Right renal pelvis (tissue), 4 donors: ENCODE data around the gene TMEM208. TPM values are rescaled to one million over a fixed set of nuclear protein-coding genes. Genes with fewer than 3 reads are reported as not detected.

Source experiments
- DNase-seq, 4 donors: peaks; one replicate each; pipeline ENCODE4 v3.0.0-alpha.2; 2013; ENCODE audit warnings: low read depth in 4 of 4, low spot score in 3 of 4, missing footprints in 1 of 4
- polyA plus RNA-seq, 4 donors: library from polyadenylated mRNA; unstranded; fragments of 120-200 nt; gene quantifications; one replicate each; pipeline ENCODE4 v1.2.1, GENCODE V29; 2013; ENCODE audit not compliant: insufficient read length in 4 of 4

TMEM208 gene
- polyA plus RNA-seq, 4 donors, result 40.3 to 50.6 (median 41.4) TPM

DNA sequence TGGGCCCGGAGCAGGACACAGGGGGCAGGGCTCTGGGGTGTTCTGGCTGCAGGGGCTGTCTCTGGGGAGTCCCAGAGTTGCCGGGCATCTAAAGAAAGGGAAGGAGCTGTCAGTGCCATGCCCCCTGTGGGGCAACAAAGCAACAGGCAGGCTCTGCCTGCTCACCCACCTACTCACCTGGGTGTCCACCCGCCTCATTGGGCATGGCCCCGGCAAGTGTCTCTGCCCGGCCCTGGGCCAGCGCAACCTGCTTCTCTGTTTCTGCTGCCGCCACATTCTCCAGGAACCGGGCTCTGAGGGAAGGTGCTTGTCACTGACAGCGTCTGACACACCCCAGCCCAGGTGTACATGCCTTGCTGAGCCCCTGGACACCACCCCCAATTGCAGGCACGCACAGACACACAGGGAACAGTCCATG, 7.3 kb downstream of the TMEM208 start:
- no peak for DNase-seq

DNA sequence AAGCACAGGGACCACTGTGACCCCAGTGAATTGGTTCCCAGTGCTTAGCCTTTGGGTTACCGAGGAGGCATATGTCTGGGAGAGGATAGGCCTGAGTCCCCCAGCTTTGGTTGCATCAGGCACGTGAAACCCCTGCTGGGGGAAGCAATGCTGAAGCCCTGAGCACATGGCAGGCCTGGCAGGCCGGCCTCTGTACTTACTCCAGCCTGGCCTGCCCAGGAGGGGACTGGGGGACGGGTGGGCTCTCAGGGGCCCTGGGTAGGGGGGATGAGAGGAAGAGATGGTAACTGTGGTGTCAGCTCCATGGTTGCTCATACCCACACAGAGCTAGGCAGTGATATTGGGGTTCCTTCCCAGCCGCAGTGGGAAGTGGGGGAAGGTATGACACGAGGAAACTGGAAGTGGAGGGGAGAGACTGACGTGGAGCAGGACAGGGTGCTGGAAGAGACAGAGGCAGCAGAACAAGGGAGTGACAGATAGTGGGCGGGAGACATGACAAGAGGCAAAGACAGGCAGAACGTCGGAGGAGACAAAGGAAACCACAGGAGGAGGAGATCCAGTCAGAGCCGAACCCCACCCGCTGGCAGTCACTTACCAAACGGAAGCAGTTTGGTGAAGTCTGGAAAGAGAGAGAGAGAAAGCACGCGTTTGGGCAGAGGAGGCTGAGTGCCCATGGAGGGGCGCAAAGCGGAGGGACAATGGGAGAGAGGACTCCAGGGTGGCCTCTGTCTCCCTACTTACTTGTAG, 9.1 kb downstream of the TMEM208 start:
- no peak for DNase-seq

DNA sequence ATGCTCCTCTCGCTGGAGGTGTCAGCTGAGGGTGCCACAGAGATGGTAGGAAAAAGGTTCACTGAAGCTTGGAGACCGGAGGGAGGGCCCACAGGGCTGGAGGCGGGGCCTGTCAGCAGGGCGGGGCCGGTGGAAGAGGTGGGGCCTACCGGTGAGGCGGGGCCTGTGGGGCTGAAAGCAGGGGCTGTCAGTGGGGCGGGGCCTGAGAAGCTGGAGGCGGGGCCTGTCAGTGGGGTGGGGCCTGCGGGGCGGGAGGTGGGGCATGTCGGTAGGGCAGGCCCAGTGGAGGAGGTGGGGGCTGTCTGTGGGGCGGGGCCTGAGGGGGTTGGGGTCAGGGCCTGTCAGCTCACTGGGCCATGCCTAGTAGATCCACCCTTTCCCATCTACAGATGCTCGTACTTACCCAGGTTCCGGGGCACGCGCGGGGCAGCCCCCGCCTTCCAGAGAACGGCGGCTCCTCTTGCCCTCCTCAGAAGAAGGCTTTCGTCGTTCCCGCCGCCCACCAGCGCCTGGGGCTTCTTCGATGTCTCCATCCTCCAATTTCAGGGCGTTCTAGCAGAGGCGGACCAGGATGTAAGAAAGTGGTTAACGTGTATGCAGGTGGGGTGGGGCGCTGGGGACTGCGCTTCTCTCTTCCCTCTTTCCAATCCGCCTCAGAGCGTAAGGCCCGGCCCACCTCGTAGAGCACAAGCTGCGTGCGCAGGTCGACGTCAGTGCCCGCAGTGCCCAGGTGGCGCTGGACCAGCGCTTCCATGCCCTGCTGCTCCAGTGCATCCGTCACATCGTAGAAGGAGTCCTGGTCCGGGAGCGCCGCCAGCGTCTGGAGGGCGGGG, 9.8 kb downstream of the TMEM208 start:
- DNase-seq, result no peak

DNA sequence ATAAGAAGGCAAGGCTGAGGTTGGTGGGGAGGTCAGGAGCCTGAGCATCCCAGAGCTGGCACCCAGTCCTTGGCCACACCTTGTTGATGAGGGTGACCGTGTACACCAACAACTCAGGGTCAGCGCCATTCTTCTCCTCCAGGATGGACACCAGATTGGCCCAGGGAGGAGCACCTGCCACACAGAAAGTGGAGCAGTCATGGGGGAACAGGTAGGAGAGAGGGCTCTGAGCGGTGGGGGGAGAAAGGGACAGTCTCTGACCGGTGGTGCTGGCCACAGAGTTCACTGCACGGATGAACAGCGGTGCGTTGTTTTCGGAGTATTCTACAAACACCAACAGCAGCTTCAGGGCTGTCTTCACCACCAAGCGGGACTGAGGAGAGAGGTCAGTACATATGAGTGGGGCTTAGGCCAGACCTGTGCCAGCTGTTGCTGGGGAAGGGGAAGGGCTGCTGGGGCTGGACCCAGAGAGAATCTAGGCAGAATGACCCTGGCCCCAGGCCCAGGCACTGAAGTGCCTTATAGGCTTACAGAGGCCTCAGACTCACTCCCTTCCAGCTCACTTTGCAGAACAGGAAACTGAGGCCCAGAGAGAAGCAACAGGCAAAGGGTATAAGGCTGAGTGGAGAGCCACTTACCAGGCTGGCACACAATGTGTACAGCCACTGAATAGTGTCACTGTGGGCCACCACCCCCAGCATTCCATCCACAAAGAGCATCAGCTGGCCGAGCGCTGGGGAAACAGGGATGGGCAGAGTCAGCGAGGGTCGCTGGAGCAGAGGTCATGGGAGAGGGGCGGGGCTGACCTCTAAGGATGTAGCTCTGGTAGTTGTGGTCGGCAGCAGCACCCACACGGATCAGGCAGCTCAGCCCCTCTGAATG, 10.7 kb downstream of the TMEM208 start:
- no peak for DNase-seq

DNA sequence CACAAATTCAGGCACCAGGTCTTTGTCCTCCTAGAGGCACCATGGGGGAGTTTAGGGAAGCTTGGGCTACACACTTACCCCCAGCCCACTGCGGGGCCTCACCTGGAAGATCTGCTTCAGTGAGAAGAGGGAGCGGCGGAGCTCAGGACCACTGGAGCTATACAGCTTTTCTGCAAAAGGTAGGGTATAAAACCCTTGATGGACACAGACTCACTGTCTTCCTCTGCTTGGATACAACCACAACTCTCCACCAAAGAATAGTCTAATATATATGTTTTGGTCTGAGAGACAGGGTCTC, 11.3 kb downstream of the TMEM208 start:
- no peak for DNase-seq

DNA sequence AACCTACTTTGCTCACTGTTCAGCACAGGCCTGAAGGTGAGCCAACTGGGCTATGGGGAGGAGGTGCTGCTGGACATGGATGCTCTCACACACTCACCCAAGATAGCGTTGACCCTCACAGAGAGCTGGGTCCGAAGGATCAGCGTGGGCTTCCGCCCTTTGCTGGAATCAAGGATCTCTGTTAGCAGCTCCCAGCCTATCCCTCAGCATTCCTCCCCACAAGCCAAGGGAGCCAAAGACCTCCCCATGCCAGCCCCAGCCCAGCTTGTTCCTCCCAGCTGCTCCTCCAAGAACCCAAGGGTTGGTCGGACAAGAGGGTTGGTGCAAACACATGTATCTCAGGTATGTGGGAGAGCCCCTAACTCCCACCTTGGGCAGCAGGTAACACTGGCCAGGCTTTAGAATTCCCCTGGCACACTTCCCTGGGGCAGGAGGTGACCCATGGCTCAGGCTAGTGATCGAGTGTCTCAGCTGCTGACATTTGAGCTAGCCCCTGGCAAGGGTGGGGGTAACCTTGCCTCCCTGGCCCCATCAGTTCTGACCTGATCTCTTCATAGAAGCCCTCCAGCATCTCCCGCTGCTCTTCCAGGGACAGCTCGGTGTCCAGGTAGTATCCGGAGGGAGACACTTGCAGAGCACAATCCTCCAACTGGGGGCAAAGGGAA, 12.0 kb downstream of the TMEM208 start:
- DNase-seq, result no peak

DNA sequence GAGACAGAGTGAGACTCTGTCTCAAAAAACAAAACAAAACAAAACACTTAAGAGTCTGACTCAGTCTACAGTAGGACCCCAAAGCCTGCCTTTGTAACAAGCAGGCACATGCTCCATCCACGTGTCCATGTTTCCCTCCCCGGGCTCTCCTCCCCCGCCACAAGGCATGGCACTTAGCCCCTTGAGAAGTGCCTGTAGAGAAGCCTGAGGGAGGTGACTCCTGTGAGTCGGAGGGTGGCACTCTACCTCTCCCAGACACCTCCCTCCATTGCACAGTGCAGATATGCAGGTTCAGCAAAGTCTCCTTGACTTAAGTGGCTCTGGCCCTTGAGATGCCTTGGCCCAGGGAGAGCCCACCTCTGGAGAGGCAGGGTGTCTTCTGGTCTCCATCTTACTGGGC, 13.6 kb downstream of the TMEM208 start:
- no peak for DNase-seq

DNA sequence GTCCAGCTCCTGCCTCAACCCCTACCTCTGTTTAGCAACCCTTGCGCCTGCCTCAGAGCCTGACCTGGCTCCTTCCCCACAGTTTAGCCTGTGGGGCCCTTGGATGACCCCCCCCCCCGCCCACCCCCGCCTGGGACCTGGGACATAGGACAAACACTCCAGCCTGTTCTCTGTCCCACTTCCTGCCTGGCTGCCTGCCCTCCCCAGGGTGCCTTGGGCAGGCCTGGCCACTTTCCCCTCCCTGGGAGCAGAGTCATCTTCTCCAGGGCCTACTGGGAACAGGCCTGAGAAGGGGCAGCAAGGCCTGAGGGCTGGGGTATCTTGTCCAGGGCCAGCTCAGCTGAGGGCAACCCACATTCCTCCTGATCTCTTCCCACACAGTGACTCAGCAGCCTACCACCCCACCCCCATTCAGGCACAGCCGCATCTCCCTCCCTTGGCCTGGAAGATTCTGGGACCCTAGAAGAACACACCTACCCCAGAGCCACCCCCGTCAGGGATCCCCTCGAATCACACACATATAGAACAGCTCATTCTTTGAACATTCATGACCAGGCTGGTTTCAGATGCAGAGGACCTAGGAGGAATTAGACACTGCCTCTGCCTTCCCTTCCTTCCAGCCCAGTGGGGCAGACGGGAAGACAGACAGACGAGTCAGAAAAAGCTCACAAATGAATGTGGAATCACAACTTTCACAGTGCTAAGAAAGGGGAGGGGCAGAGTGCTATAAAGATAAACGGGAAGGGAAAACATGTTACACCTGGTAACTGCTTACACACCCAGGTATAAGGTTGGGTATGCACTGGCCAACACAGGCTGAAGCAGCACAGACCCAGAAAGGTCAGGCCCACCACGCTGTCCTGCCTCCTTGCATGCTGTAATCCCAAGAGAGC, 14.3 kb downstream of the TMEM208 start:
- no peak for DNase-seq

DNA sequence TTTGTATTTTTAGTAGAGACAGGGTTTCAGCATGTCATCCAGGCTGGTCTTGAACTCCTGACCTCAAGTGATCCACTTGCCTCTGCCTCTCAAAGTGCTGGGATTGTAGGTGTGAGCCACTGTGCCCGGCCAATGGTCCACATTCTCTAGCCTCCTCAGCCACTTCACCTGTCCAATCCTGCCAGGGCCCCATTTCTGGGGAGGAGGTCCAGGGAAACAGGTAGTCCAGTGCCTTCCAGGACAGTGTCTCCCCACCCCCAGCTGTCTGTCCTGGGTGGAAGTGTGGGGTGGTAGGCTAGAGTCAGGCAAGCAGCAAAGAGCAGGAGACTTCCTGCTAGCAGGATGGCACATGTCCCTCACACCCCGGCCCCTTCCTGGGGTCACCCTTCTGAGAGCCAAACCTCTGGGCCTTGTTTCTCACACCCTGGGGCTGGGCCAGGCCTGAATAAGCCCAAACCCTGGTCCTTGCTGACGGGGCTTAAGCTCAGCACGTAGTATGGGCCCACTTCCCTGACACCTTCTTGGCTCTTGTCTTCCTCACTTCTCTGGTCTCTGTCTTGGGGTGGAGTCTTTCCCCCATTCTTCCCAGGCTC, 15.3 kb downstream of the TMEM208 start:
- no peak for DNase-seq

DNA sequence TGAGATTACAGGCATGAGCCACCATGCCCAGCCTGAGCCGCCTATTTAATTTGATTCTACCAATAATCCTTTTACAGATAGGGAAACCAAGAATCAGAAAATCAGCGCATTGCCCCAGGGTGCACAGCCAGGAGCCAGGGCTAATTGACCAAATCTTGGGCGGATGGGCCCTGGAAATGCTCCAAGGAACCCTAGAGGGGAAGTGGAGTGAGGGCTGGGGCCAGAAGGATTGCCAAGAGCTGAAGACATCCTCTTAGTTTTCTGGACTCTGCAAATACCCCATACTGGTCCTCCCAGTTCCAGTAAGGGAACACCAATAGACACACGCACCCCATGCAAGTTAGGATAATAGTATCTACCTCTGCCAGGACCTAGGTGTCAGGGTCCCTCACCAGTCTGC, 16.6 kb downstream of the TMEM208 start:
- DNase-seq, result no peak

DNA sequence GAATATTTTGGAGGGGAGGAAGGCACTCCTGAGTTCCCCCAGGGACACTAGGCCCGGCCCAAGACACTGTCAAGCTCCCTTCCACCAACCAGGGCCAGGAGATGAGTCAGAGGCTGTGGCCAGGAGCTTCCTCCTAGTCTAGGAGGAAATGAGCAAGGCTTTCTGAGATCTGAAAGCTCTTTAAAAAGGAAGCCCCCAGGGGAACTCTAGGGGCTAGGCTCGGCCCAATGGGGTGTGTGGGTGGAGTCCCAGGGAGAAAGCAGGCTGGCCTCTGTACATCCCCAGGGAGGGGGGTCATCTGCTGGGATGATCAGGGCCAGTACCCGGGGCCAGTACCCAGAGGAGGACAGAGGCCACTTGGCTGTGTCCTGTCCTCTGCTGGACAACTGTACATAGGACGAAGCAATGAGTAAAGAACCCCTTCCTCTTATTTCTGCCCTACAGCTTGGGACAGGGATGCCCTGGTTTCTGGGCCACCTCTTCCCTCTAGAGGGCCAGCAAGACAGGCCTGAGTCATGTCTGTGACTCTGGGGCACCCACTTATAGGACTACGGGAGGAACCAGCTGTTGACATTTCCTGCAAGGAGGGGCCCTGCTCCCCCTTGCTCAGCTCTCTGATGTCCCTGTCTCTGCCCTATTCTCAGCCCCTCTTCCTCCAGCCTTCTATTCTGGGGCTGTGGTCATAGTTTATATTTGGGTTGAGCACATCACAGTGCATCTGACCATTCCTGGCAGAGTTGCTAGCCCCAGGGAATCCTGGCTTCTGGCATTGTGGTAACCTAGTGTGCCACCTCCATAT, 17.7 kb downstream of the TMEM208 start:
- no peak for DNase-seq

DNA sequence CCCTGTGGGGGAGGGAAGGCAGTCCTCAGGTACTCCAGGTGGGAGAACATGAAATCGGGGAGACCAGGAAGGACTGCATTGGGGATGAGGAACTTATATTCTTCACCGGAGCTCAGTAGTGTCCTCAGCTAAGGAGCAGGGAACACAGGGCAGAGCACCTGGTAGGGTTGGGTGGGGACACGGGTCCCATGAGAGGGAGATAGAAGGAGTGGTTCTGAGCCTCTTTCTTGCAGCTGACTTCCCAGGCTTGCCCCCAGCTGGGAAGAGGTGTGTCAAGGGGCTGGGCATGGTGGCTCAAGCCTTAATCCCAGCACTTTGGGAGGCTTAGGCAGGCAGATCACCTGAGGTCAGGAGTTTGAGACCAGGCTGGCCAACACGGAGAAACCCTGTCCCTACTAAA, 18.3 kb downstream of the TMEM208 start:
- DNase-seq, result no peak

DNA sequence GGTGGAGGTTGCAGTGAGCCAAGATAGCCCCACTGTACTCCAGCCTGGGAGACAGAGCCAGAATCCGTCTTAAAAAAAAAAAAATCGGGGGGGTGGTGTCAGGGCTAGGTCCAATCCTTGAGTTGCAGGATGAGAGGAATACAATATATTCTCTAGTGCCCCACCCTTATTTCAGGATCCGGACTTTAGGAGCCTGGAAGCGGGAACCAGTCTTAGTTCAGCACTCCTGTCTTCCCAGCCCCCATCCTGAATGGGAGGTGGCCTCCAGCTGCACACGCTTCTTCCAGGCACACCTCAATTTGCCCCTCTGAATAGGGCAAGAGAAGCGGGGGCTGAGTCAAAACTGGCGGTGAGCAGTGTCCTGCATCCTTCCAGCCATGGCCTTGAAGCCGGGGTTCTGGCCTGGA, 18.7 kb downstream of the TMEM208 start:
- DNase-seq, result no peak

DNA sequence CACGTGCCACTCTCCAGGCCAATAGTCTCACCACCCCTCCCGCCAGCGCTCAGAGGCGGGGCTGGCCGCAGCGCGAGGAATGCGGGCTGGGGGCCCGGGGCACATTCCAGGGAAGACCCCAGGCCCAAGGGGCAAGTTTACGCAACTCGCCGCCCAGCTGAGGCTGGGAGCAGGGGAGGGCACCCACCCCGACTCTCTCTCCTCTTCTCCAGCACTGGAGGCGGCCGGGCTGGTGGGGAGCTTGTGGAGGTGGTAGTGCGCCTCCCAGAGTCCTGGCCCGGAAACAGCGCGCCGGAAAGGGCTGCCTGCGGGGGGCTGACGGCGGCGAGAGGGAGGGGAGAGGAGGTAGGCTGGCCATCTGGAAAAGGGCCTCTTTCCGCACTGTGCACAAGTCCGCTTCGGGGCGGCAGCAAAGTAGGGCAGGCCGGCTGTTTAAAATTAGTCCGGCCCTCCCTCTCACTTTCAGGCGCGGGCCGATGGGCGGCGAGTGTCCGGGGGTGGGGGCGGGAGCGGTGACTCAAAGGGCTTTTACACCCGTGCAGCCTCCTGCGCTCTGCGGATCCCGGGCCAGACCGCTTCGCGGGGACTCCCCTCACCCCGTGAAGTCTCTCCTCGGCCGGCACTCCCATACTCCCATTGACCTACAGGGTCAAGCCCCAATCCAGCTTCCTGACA, 19.3 kb downstream of the TMEM208 start:
- peak in 3 of 4 donors; percentile 66 to 74 (median 68) for DNase-seq

DNA sequence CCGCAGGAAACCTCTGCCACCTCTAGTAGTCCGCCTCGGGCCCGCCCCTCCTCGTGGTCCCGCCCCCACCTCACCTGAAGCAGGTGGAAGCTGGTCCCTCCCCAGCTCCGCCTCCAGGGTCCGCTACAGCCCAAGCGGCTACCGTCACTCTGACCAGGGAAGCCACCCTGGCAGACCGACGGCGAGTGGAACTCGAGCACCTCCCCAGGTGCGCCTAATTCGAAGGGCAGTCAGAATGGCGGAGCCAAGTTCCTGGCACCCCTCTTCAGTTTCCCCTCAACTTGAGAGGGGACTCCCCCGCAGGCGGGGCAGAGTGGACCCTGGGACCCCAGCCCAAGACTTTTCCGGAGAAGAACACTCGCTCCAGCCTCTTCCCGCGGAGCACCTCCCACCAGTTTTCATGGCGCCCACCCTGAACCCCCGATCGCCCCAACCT, 19.8 kb downstream of the TMEM208 start:
- no peak for DNase-seq

DNA sequence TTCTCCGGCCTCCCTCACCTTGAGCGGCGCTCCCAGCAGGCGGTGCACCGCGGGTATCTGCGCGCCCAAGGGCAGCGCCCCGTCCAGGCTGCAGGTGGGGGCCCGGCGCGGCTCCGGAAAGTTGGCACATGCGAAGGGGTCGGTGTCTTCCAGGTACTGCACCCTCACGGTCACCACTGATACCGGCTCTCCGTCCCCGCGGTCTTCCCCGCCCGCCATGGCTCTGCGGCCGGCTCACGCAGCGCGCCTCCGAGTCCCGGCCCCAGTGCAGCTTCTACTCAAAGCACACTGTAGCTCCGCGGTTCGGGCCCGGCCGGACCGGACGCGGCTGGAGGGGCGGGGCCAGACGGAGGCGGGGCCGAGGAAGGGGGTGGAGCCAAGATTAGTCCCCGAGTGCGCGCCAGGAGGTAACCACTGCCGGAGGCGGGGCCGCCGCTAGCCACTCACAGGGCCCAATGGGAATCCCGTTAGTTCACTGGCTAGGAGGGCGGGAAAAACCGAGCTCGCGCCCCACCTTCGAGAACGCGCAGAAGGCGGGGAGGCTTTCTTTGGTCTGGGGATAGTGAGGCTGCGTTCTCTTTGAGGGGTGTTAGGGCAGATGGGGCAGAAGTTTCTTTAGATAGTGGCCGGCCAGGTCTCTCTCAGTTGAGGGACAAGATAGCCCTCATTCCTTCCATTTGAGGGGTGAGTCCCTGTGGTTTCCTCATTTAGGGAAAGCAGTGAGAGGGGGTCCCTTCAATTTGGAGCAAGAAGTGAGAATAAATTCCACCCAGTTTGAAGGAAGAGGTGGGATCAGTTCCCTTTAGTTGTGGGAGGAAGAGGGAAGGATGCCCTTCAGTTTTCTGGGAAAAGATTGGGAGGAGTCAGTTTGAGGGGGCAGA, 20.5 kb downstream of the TMEM208 start, which contains the start of gene FHOD1:
FHOD1 (minus strand) TSS at position 290 of the 881 bp plus-strand sequence; CDS start at position 219, 71 bp downstream.
- peak; percentile 86 to 90 (median 88) for DNase-seq

DNA sequence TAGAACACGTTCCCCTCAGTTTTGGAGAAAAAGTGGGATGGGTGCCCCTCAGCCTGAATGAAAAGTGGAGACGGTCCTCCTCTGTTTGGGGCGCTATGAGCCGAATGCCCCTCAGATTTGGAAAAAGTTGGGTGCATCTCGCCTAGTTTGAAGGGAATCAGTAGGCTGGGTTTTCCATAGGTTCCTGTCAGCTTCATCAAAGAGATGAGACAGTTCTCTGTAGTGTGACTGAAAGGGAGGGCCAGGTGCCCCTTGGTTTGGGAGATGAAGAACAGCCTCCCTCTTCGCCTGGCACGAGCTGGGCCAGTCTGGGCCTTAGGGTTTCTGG, 21.1 kb downstream of the TMEM208 start:
- DNase-seq, result no peak
